Smooth muscle cell (in vitro differentiated cells): ENCODE data around the gene FOXF1. TPM values are rescaled to one million over a fixed set of nuclear protein-coding genes. Genes with fewer than 3 reads are reported as not detected.
A peak's percentile ranks its signal among the peaks of the same experiment; 100 is the strongest.

Source experiments
- DNase-seq: peaks from one replicate; lab custom pipeline; 2025; ENCODE audit not compliant: unreplicated experiment; lab: John Stamatoyannopoulos, UW
- H2AFZ ChIP-seq: fragments of 200-600 bp; sonication (generic); 2 replicates; pipeline ENCODE4 v1.6.0; 2016; ENCODE audit warnings: antibody characterized with exemption, low read depth, mild to moderate bottlenecking
- H3F3A ChIP-seq: fragments of 200-600 bp; sonication (generic); 2 replicates; pipeline ENCODE4 v1.6.0; 2017; ENCODE audit warnings: antibody characterized with exemption, low read depth
- H3K27ac ChIP-seq: fragments of 200-600 bp; sonication (generic); 2 replicates; pipeline ENCODE4 v1.5.1; 2016; ENCODE audit warnings: low read depth, mild to moderate bottlenecking
- H3K27me3 ChIP-seq: fragments of 200-600 bp; sonication (generic); 2 replicates; pipeline ENCODE4 v1.6.1; 2016; ENCODE audit warnings: low read depth, mild to moderate bottlenecking
- H3K36me3 ChIP-seq: fragments of 200-600 bp; sonication (generic); 2 replicates; pipeline ENCODE4 v1.5.1; 2016; ENCODE audit warnings: low read depth
- H3K4me1 ChIP-seq: fragments of 200-600 bp; sonication (generic); 2 replicates; pipeline ENCODE4 v1.5.1; 2016; ENCODE audit warnings: low read depth
- H3K4me2 ChIP-seq: fragments of 200-600 bp; sonication (generic); 2 replicates; pipeline ENCODE4 v1.6.0; 2016; ENCODE audit warnings: mild to moderate bottlenecking
- H3K4me3 ChIP-seq: fragments of 200-600 bp; sonication (generic); 2 replicates; pipeline ENCODE4 v1.5.1; 2016; ENCODE audit warnings: mild to moderate bottlenecking
- H3K79me2 ChIP-seq: fragments of 200-600 bp; sonication (generic); 2 replicates; pipeline ENCODE4 v1.6.0; 2016; ENCODE audit warnings: low read depth, mild to moderate bottlenecking
- H3K9ac ChIP-seq: fragments of 200-600 bp; sonication (generic); 2 replicates; pipeline ENCODE4 v1.6.0; 2016; ENCODE audit warnings: low read depth
- H3K9me3 ChIP-seq: fragments of 200-600 bp; sonication (generic); replicated peaks from 2 replicates; pipeline ENCODE4 v1.5.1; 2016; ENCODE audit warnings: low read depth
- H4K20me1 ChIP-seq: fragments of 200-600 bp; sonication (generic); 2 replicates; pipeline ENCODE4 v1.6.0; 2016; ENCODE audit warnings: low read depth
- CTCF ChIP-seq: fragments of 200-600 bp; sonication (generic); IDR thresholded peaks from 2 replicates; pipeline ENCODE4 v1.5.1; 2017; ENCODE audit warnings: borderline replicate concordance, mild to moderate bottlenecking, antibody characterized with exemption; ENCODE audit not compliant: insufficient read depth, poor library complexity, severe bottlenecking
- WGBS: methylation state at CpG from one replicate; pipeline ENCODE4 v1.1.7; 2016; ENCODE audit warnings: low lambda C conversion rate; 5-methylcytosine and 5-hydroxymethylcytosine counted together
- polyA plus RNA-seq: library from polyadenylated mRNA; unstranded; fragments of >200 nt; fragmentation: Nextera tagmentation; extraction: Ambion mirVana; gene quantifications from 2 replicates; pipeline ENCODE4 v1.2.1, GENCODE V29; 2016
- total RNA-seq: library from RNA; depleted of rRNA; stranded (reverse); fragments of >200 nt; gene quantifications from 2 replicates; pipeline ENCODE4 v1.2.3, GENCODE V29; 2014

Gene FOXF1
- total and polyA plus RNA-seq, 2 experiments from 2014 or later, result 24.7 to 31.5 TPM

GRCh38 chr16:86520317-86521210 lies 10.2 kb downstream of the FOXF1 start:
- WGBS, result 58% methylated on average over 30 of the region's 30 CpGs
- H3K36me3 ChIP-seq, result no peaks in the 10 kb centered on the region
- no peak for DNase-seq
- peaks cover 1% of the 10 kb centered on the region for H4K20me1 ChIP-seq
- H3K27me3 ChIP-seq, result peaks cover 9% of the 10 kb centered on the region
- peaks cover 6% of the 10 kb centered on the region for H3F3A ChIP-seq
- peak overlapping the region; percentile 18 for H3K4me3 ChIP-seq
- no peaks in the 10 kb centered on the region for H3K9me3 ChIP-seq
- H2AFZ ChIP-seq, result no peak overlapping the region
- no peaks in the 10 kb centered on the region for H3K4me1 ChIP-seq
- peaks cover 8% of the 10 kb centered on the region for H3K79me2 ChIP-seq
- H3K4me2 ChIP-seq, result peak overlapping the region; percentile 72
- H3K9ac ChIP-seq, result no peak overlapping the region
- H3K27ac ChIP-seq, result no peak overlapping the region
- TF ChIP-seq CTCF, result no peak

- H3K4me3 ChIP-seq, result no peak overlapping the region
- DNase-seq, result no peak
- no peaks in the 10 kb centered on the region for H3K79me2 ChIP-seq
- H2AFZ ChIP-seq, result no peak overlapping the region
- H3K9ac ChIP-seq, result no peak overlapping the region
- TF ChIP-seq CTCF, result no peak
- peaks cover 2% of the 10 kb centered on the region for H3K27me3 ChIP-seq
- no peaks in the 10 kb centered on the region for H4K20me1 ChIP-seq
- 91% methylated on average over 35 of the region's 35 CpGs for whole genome bisulfite sequencing
- H3K27ac ChIP-seq, result no peak overlapping the region
- no peaks in the 10 kb centered on the region for H3K9me3 ChIP-seq
- H3K4me2 ChIP-seq, result no peak overlapping the region
- H3K36me3 ChIP-seq, result no peaks in the 10 kb centered on the region
- peaks cover 1% of the 10 kb centered on the region for H3F3A ChIP-seq
- H3K4me1 ChIP-seq, result no peaks in the 10 kb centered on the region
Measured at GRCh38 chr16:86521236-86522197, 11.2 kb downstream of the FOXF1 start.

DNA sequence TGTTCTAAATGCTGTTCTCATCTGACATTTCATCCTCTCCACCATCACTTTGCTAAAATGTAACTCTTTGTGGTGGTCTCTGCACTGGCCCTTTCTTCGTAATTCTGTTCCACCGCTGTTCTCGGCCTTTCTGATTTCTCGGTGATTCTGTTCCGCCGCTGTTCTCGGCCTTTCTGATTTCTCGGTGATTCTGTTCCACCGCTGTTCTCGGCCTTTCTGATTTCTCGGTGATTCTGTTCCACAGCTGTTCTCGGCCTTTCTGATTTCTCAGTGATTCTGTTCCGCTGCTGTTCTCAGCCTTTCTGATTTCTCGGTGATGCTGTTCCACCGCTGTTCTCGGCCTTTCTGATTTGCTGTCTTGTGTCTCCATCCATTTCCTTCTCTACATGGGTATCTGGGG lies 12.3 kb downstream of the FOXF1 start:
- WGBS, result 89% methylated on average over 16 of the region's 16 CpGs
- H3K9me3 ChIP-seq, result no peaks in the 10 kb centered on the region
- no peak for DNase-seq
- no peaks in the 10 kb centered on the region for H3K27me3 ChIP-seq
- H3F3A ChIP-seq, result no peaks in the 10 kb centered on the region
- no peak overlapping the region for H3K27ac ChIP-seq
- H3K9ac ChIP-seq, result no peak overlapping the region
- no peak for TF ChIP-seq CTCF
- no peaks in the 10 kb centered on the region for H3K79me2 ChIP-seq
- no peak overlapping the region for H3K4me3 ChIP-seq
- H2AFZ ChIP-seq, result no peak overlapping the region
- H3K36me3 ChIP-seq, result no peaks in the 10 kb centered on the region
- no peaks in the 10 kb centered on the region for H4K20me1 ChIP-seq
- H3K4me2 ChIP-seq, result no peak overlapping the region
- H3K4me1 ChIP-seq, result no peaks in the 10 kb centered on the region
